ENCODE data around the gene EBF4.

EBF4 gene

DNA sequence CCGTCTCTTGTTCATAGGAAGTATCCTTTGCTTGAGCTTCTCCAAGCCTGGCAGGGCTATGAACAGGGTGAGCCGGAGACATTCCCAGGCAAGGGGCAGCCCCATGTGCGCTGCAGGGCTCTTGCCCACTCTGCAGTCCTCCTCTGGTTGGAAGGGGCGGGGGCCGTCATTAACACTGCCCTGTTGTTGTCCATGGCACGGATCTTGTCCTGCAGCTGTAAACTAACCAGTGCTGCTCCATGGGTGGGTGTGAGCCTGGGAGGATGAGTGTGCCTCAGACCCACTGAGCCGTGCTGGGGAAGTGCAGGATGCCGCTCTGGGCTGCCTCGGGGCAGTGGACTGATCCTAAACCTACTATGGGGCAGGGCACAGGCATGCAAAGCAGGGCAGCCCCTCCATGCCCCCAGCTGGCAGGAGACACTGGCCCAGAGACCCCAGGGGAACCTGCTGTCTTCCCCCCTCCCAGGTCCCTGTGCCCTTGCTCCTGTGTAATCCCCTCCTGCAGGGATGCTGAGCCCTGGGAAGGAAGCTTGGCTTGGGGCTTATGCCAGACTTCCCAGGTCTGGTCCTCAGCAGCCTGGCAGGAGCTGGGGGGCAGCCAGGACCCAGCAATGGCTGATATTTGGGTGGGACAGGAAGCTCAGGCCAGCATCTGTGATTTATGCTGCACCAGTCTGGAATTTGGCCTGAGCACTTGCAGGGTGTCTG is 8.5 kb downstream of the EBF4 start:
- DNase-seq (ENCODE audit: low spot score), result no peak

DNA sequence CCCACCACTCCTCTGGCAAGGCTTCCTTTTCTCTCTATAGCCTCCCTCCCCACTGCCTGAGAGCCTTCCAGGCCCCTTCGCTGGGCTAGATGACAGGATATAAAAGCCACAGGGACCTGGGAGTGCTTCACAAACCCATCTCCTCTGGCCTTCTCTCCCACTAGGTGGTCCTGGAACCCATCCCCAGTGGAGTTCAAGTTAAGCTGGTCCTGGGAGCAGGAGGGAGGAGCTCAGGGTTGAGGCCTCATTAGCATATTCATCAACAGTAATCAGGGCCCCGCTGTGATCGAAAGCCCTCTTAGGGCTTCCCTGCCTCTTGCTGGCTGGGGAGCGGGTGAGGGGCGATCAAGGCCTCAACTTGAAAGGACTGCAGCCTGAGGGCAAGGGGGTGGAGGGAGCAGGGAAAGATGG is 9.1 kb downstream of the EBF4 start:
- DNase-seq (ENCODE audit: low spot score), result no peak

DNA sequence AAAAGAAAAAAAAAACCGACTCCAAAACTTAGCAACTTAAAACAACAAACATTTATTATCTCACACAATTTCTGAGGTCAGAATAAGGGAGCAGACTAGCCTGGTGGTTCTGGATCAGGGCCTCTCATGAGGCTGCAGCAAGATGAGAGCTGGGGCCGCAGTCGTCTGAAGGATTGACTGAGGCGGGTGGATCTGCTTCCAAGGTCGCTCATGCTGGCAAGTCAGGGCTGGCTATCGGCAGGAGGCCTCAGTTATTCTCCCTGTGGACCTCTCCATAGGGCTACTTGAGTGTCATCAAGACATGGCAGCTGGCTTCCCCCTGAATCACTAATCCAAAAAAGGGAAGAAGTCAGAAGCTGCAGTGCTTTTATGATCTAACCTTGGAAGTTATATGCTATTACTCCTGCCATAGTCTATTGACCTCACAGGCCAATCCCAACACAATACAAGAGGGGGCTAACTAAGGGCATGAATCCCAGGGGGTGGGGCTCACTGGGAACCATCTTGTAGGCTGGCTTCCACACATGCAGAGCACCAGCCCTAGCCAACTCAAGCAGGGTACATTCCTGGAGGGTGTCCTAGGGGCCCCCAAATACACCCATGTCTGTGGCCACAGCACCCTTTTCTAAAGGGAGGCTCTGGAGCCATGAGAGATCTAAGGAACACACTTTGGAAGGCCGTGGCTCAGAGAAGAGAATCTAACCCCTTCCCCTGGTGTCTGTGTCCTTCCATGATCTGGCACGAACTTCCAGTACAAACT is 11.3 kb downstream of the EBF4 start:
- no peak for DNase-seq (ENCODE audit: low spot score)

DNA sequence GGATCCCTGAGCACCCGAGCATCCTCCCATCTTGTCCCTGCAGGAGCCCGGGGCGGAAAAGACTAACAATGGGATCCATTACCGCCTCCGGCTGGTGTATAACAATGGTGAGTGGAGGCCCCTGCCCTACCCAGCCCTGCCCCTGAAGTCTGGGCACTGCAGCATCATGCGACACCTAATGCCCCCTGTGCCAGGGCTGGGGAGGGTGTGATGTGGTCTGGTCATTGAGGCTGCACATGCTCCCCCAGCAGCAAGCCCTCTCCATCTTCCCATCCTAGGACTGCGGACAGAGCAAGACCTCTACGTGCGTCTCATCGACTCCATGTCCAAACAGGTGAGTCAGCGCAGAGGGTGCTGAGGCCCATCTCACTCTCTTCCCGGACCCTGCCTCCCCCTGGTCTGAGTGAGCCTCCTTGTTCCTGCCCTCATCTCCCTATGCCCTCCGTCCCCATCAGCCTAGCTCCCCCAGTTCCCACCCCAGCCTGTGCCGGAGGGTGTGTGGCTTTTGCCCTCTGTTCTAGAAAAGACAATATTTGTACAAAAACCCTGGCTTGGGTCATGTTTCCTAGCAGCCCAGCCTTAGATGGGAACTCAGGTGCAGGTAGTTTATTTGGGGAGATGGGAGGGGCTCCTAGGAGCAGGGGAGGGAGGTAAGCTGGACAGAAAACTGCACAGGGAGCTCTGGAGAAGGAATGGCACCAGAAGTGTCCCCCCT is 13.5 kb downstream of the EBF4 start:
- DNase-seq (ENCODE audit: low spot score), result no peak

DNA sequence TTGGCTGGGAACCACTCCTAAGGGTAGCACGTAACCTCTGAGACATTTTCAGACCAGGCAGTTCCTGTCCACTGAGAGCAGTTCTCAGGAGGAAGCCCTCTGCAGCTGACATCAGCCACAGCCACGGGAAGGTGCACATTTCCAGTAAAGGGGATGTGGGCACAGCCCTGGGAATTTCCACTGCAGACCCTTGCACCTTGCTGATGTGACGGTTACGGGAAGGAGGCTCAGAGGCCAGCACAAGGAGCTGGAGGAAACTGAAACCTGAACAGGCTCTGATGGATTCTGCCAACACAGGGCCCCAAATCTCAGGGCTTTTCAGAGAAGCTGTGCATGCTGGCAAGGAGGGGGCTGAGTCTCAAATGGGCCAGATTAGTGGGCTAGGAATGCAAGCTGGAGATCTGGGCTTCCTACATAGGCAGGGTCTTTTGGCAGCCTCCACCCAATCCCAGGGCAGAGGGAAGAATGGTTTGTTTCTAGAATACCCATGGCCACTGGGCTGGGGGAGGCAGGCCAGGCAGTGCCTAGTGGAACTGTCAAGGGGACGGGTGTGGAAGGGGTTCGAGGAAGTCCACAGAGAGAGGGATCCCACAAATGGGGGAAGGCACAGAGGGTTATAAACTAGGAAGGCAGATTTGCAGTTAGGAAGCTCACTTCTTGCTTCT is 14.2 kb downstream of the EBF4 start:
- no peak for DNase-seq (ENCODE audit: low spot score)

DNA sequence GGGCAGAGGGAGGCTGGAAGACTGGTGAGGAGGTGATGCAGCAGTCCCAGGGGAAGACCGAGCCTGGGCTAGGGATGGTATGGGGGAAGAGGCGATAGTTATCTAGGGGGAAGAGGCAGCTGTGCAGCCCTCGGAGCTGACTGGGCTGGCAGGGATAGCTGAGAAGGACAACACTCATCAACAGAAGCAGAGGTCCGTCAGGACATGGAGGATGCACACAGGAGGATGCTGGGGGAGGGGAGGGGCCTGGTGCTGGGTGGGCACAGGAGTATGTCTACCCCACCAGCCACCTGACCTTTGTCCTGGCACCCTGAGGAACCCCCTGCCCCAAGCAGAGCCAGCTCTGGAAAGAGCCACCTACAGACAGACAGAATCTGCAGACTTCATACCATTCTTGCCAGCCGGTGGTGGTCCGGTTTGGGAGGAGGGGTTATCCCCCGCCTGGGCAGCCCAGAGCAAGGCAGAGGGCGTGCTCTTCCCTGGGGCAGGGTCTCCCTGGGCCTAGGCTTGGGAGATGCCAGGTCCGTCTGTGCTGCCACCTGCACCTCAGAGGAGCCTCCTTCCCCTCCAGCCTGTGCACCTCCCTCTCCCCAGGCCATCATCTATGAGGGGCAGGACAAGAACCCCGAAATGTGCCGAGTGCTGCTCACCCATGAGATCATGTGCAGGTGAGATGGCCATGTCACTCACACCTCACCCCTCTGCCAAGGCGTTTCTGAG is 14.9 kb downstream of the EBF4 start:
- DNase-seq (ENCODE audit: low spot score), result no peak

DNA sequence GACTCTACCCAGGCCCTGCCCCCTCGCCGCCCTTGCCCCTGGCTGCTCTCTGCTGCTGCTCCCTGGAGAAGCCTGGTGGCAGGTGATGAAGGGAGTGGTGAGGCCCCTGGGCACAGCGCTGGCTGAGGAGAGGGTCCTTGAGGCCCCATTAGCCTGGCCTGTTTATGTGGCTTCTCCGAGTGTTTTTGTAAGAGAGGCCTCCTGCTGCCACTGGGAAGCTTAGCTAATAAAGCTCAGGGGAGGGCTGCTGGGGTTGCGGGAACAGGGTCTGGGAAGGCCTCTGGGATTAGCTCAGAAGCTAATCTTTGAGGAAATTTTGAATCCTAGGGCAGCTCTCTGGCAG is 15.5 kb downstream of the EBF4 start:
- no peak for DNase-seq (ENCODE audit: low spot score)

DNA sequence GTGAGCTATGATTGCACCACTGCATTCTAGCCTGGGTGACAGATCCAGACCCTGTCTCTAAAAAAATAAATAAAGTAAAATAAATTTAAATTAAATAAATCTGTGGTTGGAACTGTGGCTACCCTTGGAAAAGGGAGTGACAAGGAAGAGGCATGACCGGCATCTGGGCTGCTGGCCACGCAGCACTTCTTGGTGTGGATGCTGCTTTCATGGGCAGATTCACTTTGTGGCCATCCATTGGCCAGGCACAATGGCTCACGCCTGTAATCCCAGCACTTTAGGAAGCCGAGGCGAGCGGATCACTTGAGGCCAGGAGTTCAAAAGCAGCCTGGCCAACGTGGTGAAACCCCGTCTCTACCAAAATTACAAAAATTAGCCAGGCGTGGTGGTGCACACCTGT is 16.1 kb downstream of the EBF4 start:
- DNase-seq (ENCODE audit: low spot score), result no peak

DNA sequence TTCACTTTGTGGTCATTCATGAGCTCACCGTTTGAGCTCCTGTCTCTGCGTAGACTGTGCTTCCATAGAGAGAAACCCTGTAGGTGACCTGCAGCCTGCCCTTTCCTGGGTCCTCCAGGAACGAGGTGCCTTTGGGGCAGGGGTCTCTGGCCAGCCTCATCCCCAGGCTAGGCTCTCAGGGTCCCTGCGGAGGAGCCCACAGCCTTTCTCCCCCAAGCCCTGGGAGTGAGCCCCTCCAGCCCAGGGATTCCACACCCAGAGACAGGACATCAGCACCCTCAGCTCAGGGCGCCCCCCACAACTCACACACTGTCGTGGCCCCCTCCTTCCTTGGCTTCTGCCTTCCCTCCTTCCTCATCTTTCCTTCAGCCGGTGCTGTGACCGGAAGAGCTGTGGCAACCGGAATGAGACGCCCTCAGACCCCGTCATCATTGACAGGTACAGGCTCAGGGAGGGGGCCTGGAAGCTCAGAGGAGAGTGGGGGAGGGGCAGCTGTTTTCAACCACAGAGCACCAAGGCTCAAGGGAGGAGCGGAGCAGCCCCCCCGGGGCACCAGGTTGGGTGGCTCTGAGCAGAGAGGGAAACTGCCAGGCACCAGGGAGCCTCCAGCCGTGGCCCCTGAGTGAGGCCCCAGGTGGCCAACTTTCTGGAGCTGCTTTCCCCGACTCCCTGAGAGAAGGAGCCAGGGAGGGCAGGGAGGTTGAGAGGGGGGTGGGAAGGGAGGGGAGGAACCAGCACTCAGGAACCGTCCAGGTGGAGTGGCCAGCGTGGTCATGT is 16.8 kb downstream of the EBF4 start:
- DNase-seq (ENCODE audit: low spot score), result no peak

DNA sequence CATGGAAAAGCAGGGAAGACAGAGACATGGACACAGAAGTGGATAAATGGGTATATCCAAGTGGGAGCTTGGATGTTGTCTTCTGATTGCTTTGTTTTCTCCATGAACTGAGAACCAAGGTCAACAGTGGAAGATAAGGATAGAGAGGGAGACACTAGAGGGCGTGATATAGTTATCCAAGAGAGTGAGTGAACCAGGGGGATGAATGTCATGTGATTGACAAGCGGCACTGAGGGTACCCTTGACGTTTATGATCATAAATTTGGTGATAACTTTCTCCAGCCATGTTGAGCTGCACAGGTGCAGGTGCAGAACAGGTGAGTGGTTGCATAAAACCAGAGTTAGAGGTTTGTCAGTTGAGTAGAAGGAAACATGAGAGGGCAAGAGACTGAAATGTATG is 20.7 kb downstream of the EBF4 start:
- DNase-seq (ENCODE audit: low spot score), result peak; percentile 4

DNA sequence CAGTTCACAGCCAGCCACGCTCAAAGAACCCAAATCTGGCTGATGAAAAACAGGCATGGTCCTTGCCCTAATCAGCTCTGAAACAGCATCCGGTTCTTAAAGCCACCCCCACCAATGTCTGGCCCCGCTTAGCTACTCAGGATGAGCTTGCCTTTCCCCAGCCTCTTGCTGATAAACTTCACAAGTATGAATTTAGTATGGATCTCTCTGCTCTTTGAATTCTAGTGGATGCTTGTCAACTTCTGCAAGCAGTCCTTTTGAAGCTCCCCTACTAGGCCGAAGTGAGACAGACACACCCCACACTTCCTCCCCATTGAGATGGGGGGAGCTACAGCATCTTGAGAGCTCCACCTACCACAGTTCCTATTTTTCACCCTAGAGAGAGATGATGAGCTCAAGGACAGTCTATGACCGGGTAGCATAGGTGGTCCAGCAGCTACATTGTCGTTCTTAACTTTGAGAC is 36.7 kb downstream of the EBF4 start:
- no peak for DNase-seq (ENCODE audit: low spot score)

DNA sequence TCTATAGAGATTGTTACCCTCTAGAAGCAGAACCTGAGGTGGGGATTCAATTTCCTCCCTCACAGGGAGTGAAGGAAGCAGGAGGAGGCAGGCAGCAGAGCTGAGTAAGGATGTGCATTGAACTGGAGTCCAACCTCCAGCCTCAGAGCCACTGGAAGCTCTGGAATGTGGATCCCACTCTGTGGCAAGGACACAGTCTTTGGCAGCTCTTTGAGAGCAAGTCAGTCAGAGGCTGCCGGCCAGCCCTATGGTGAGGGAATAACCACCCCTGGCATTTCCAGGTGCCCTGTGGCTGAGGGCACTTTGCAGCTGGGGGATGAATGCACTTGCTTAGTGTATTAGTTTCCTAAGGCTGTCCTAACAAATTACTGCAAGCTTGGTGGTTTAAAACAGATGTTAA is 37.2 kb downstream of the EBF4 start:
- DNase-seq (ENCODE audit: low spot score), result no peak

DNA sequence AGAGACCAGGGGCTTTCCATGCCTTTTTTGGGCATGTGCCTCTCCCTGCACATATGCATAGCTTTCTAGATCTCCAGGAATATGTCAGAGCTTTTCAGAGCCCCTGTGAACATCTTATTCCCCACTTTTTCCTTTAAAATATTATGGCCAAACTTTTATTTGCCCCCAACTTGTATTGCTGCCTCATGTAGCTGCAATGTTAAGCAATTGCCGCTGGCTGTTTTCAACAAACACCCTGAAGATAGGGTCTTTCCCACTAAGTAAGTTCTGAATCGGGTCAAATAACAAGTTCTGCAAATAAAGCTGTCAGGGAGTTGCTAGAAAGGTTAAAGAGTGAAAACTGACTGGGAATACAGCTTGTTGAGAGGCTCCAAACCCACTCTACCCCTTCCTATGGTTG is 42.3 kb downstream of the EBF4 start:
- DNase-seq (ENCODE audit: low spot score), result no peak

DNA sequence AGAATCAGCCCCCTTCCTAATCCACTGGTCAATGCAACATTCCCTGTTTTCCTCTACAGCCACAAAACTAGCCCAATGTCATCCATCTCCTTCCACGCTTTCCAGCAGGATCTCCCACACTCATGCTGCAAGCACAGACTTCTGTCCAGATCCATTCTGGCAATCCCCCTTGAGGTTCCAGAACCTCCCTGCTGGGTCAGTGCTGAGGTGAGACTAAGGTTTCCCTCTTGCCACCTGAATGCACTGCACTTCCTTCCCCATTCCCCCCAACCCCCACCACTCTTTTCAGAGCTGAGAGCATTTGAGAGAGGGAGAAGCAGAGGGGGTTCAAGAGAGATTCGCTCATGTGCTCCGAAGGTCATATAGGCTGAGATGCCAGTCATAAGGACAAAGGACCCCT is 43.9 kb downstream of the EBF4 start:
- no peak for DNase-seq (ENCODE audit: low spot score)

DNA sequence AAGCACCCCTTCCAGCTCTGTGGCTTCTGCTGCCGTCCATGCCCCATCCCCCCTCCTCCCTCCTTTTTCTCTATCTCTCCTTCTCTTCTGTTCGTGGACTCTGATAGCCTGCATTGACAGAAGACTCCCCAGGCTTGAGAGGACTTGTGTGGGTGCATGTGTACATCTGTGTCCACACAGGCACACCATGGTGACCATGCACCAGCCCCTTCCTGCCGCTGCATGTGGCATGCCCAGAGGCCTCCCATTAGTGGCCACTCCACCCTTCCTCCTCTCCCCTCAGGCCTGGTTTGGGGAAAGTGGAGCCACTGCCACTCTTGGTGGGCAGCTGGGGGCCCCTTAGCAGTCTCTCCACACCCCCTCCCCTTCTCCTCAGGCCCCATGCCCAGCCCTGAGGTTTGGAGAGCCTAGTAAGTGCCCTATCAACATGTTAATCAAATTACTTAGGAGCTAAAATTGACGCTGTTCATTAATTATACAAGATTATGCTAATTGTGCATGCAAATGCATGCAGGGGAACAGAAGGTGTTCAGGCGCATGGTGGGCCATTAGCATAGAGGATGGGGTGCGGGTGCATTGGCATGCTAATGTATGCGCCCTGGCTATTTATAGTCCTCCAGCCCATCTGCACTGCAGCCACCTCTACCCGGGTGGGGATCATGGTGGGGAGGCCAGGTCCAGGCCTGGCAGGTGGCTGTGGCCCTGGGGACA is 45.9 kb downstream of the EBF4 start:
- DNase-seq (ENCODE audit: low spot score), result no peak

DNA sequence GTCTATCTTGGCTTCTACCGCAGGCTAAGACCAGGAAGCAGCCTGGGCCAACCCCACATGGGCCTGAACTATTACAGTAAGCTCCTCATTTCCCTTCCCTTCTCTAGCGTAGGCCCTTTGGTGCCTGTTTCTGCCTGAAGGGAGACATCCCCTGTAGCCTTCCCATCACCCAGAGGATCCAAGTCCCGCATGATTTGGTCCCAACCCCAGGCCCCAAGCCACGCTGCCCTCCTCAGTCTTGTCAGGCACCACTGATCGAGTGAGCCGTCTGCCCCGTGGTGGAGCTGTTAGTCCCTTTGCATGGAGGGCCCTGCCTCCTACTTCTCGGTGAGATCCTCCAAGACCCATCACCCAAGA is 46.4 kb downstream of the EBF4 start:
- DNase-seq (ENCODE audit: low spot score), result no peak

DNA sequence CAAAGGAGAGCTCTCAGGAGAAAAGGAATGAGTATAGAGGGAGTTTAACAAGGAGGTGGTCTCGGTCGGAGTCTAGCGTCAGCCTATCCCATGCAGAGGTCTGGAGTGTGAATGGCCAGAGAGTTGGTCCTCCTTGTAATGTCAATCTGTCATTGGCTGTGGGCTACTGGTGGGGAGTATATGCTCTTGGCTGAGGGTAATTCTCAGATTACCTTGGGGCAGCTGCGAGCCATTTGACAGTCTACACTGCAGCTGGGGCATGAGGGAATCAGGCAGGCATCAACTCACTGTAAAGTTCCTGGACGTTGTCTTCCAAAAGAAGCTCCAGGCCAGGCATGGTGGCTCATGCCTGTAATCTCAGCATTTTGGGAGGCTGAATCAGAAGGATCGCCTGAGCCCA is 48.1 kb downstream of the EBF4 start:
- DNase-seq (ENCODE audit: low spot score), result no peak

DNA sequence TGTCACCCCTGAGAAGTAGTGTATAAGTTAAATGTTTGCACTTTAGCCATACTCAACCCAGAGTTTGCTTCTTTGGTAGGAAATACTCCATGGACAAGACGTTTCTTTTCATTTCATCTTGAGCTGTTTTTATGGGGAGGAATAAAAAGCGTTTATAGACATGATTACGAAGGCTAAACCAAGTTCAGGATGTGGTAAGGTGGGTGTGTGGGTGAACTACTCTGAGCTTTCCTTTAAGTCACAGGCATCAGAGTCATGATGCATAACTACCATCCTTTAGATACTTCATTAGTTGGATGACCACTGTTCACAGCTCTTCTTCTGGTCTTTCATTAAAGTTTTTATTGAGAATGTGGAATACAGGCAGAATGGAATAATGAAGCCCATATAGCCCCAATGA is 48.9 kb downstream of the EBF4 start:
- no peak for DNase-seq (ENCODE audit: low spot score)

DNA sequence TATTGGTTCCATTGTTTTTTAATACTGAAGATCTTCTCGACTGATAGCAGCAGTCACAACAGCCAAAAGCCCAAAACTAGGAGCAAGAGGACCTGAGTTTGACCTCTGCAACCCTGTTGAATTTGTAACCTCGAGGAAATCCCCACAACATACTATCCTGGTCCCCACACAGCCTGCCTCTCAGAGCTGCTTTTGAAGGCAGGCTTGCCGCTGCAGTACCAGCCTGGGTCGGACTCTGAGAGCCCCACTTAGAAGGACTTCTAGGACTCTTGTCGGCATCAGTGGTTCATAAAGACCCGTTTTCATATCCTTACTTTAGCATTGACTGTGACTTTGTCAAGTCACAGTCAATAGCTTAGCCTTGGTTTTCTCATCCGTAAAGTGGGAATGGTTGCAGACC is 49.3 kb downstream of the EBF4 start:
- no peak for DNase-seq (ENCODE audit: low spot score)

DNA sequence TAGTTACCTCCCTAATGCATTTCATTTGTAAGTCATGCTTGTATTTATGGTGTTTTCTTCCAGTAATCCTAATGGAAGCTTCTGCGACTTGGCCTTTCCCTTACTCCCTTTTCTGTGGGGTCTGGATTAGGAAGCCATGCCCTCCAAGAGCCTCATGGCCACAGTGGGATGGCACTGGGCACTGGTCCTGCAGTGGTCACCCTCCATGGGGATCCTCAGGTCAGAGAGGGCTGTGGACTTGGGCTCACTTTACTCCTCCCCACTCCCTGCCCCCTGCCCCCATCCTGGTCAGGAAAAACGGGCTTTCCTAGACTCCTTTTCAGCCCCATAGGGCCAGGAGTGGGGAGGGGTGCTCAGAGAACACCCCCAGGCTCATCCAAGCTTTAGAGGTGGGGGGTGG is 49.9 kb downstream of the EBF4 start:
- no peak for DNase-seq (ENCODE audit: low spot score)
